ENCODE results near the gene FREY1. TPM values are rescaled to one million over a fixed set of nuclear protein-coding genes. Genes with fewer than 3 reads are reported as not detected.

The FREY1 gene
- total and polyA plus RNA-seq, 2 of the 4 experiments (the other 2 are of a cell fraction), result 0.21 TPM; not detected in 1

DNA sequence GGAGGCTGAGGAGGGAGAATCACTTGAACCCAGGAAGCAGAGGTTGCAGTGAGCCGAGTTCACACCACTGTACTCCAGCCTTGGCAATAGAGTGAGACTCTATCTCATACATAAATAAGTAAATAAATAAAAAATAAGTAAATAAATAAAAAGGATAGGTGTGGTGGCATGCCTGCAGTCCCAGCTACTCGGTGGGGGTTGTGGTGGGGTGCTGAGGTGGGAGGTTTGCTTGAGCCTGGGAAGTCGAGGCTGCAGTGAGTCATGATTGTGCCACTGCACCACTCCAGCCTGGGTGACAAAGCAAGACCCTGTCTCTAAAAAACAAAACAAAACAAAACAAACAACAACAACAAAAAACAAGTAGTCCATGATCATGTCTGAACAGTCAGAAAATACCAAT, 18.5 kb upstream of the FREY1 start:
- in situ Hi-C loops (cut with MboI; ENCODE audit: low sequenced_read_pairs) (no loop called here), dilution Hi-C loops (cut with HindIII; ENCODE audit: low sequenced_read_pairs, unreplicated experiment) (no loop called here), intact Hi-C loops (cut with micrococcal nuclease) (no loop called here)
- no peak overlapping the region for H3K18ac ChIP-seq (ENCODE audit: low read depth, low read length)
- H3K9ac ChIP-seq (ENCODE audit: low read depth, low read length), result no peak overlapping the region
- H3K56ac ChIP-seq (ENCODE audit: extremely low read depth, insufficient read depth, low read length), result no peak overlapping the region
- DNase-seq (no peak), ATAC-seq (ENCODE audit: low read depth) (no peak)
- no peak overlapping the region for H3K27ac ChIP-seq (ENCODE audit: insufficient read depth, low read length)
- POLR2A ChIA-PET (ENCODE audit: unreplicated experiment), result no interaction called here
- H2AFZ ChIP-seq (replicated peaks; ENCODE audit: low read length, poor library complexity), result no peak overlapping the region
- no peak overlapping the region for H4K5ac ChIP-seq (ENCODE audit: low read depth, low read length)
- H2BK15ac ChIP-seq (ENCODE audit: low read depth, low read length), result no peak overlapping the region
- no peak overlapping the region for H2BK120ac ChIP-seq (ENCODE audit: low read depth, low read length)
- no peak overlapping the region for H4K8ac ChIP-seq (ENCODE audit: low read depth in 2 of 2, low read length in 2 of 2)
- CTCF ChIA-PET, result no interaction called here
- no peak overlapping the region for H2BK5ac ChIP-seq (ENCODE audit: low read depth, low read length, poor library complexity, severe bottlenecking)
- H4K91ac ChIP-seq (ENCODE audit: insufficient read depth, low read depth, low read length), result no peak overlapping the region
- H3K79me1 ChIP-seq (ENCODE audit: low read depth in 1 of 2, low read length in 2 of 2), result no peaks in the 10 kb centered on the region
- peaks cover 47% of the 10 kb centered on the region for H3K27me3 ChIP-seq (ENCODE audit: control insufficient read depth, insufficient read depth, low read length)
- no peak overlapping the region for H3K4me3 ChIP-seq (ENCODE audit: insufficient read depth, low read depth, low read length)
- no peak overlapping the region for H3K4me2 ChIP-seq (ENCODE audit: low read depth, low read length)
- no peak overlapping the region for H3K14ac ChIP-seq (replicated peaks; ENCODE audit: low read depth, low read length)
- no peaks in the 10 kb centered on the region for H3K9me3 ChIP-seq (ENCODE audit: control insufficient read depth, insufficient read depth, low read length)
- H3K9me1 ChIP-seq (ENCODE audit: insufficient read depth, low read length), result no peaks in the 10 kb centered on the region
- H3K4ac ChIP-seq (ENCODE audit: low read depth, low read length), result no peak overlapping the region
- no peak for TF ChIP-seq FOS (IDR thresholded peaks at IDR 0.05; ENCODE audit: low read depth, low read length)
- TF ChIP-seq, protein P1, sequence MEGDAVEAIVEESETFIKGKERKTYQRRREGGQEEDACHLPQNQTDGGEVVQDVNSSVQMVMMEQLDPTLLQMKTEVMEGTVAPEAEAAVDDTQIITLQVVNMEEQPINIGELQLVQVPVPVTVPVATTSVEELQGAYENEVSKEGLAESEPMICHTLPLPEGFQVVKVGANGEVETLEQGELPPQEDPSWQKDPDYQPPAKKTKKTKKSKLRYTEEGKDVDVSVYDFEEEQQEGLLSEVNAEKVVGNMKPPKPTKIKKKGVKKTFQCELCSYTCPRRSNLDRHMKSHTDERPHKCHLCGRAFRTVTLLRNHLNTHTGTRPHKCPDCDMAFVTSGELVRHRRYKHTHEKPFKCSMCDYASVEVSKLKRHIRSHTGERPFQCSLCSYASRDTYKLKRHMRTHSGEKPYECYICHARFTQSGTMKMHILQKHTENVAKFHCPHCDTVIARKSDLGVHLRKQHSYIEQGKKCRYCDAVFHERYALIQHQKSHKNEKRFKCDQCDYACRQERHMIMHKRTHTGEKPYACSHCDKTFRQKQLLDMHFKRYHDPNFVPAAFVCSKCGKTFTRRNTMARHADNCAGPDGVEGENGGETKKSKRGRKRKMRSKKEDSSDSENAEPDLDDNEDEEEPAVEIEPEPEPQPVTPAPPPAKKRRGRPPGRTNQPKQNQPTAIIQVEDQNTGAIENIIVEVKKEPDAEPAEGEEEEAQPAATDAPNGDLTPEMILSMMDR (conservative IDR thresholded peaks at IDR 0.05; ENCODE audit: low read depth, low read length), result no peak
- no peak for TF ChIP-seq RFX5 (IDR thresholded peaks at IDR 0.05; ENCODE audit: low read depth, low read length)
- TF ChIP-seq POLR2A (IDR thresholded peaks at IDR 0.05; ENCODE audit: low read depth, low read length), result no peak
- no peak for TF ChIP-seq NFE2L2 (IDR thresholded peaks at IDR 0.05; ENCODE audit: low read depth, low read length)
- TF ChIP-seq, protein P2, sequence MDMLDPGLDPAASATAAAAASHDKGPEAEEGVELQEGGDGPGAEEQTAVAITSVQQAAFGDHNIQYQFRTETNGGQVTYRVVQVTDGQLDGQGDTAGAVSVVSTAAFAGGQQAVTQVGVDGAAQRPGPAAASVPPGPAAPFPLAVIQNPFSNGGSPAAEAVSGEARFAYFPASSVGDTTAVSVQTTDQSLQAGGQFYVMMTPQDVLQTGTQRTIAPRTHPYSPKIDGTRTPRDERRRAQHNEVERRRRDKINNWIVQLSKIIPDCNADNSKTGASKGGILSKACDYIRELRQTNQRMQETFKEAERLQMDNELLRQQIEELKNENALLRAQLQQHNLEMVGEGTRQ (IDR thresholded peaks at IDR 0.05; ENCODE audit: low read depth, low read length), result no peak
- TF ChIP-seq CEBPB (IDR thresholded peaks at IDR 0.05; ENCODE audit: low read depth, low read length), result no peak
- TF ChIP-seq, protein P3, sequence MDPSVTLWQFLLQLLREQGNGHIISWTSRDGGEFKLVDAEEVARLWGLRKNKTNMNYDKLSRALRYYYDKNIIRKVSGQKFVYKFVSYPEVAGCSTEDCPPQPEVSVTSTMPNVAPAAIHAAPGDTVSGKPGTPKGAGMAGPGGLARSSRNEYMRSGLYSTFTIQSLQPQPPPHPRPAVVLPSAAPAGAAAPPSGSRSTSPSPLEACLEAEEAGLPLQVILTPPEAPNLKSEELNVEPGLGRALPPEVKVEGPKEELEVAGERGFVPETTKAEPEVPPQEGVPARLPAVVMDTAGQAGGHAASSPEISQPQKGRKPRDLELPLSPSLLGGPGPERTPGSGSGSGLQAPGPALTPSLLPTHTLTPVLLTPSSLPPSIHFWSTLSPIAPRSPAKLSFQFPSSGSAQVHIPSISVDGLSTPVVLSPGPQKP (IDR thresholded peaks at IDR 0.05; ENCODE audit: borderline replicate concordance, low read depth, low read length), result no peak
- no peak for TF ChIP-seq BHLHE40 (IDR thresholded peaks at IDR 0.05; ENCODE audit: low read depth, low read length)
- TF ChIP-seq RAD21 (IDR thresholded peaks at IDR 0.05; ENCODE audit: low read length), result no peak
- no peak for TF ChIP-seq MAFK (IDR thresholded peaks at IDR 0.05; ENCODE audit: low read depth, low read length)
- TF ChIP-seq MAZ (IDR thresholded peaks at IDR 0.05; ENCODE audit: borderline replicate concordance, low read depth, low read length), result no peak
- TF ChIP-seq RCOR1 (IDR thresholded peaks at IDR 0.05; ENCODE audit: insufficient replicate concordance, low read length), result no peak
- no peak for TF ChIP-seq SMC3 (IDR thresholded peaks at IDR 0.05; ENCODE audit: low read depth, low read length)
- TF ChIP-seq MXI1 (IDR thresholded peaks at IDR 0.05; ENCODE audit: borderline replicate concordance, low read depth, low read length), result no peak
- no peak for TF ChIP-seq CHD1 (IDR thresholded peaks at IDR 0.05; ENCODE audit: low read depth, low read length)
- no CpG with 5 or more reads among the region's 3 CpGs for WGBS, 2 experiments (ENCODE audit: extremely low coverage in 2 of 2, insufficient read length in 1 of 2)
- peaks cover 1% of the 10 kb centered on the region; the same call in 1 of the 2 replicates for H3K36me3 ChIP-seq (ENCODE audit: control insufficient read depth, insufficient read depth, low read length)
- H4K20me1 ChIP-seq (ENCODE audit: insufficient read depth, low read length), result peaks cover 7% of the 10 kb centered on the region
- H2AK5ac ChIP-seq (ENCODE audit: low read depth, low read length), result no peak overlapping the region
- no peak overlapping the region for H2BK20ac ChIP-seq (ENCODE audit: low read depth, low read length)
- no peak overlapping the region for H2AK9ac ChIP-seq (replicated peaks; ENCODE audit: low read depth, low read length, poor library complexity)
- BruUV-seq (replicated peaks), result no TSS peak
- H3K23ac ChIP-seq (ENCODE audit: low read depth, low read length), result no peak overlapping the region
- no peaks in the 10 kb centered on the region; the same call in 1 of the 2 replicates for H3K4me1 ChIP-seq (ENCODE audit: control insufficient read depth, insufficient read depth, low read length)
